ENCODE measurements around the gene BBS9. TPM values are rescaled to one million over a fixed set of nuclear protein-coding genes. Genes with fewer than 3 reads are reported as not detected.

Gene BBS9
- polyA plus RNA-seq, 1 donor from 2014 or later: 9.8 TPM

- Histone ChIP-seq H3K4me3 (ENCODE audit: low read length) (peak within 1 kb of the TSS; percentile 82), H3K79me2 (replicated peaks; ENCODE audit: insufficient read depth, low read length) (peaks cover 44% of the 10 kb centered on the region), H2AFZ (ENCODE audit: low read depth, low read length) (peak within 1 kb of the TSS; percentile 58), H3K36me3 (ENCODE audit: insufficient read depth, low read length) (no peaks in the 10 kb centered on the region), H3F3A (ENCODE audit: insufficient read depth, low read length, poor library complexity, severe bottlenecking) (no peaks in the 10 kb centered on the region), H3K27ac (ENCODE audit: low read length) (no peak within 1 kb of the TSS), H4K20me1 (ENCODE audit: insufficient read depth) (no peaks in the 10 kb centered on the region), H3K9me3 (ENCODE audit: low read length) (no peaks in the 10 kb centered on the region), H3K4me2 (ENCODE audit: low read length) (peak within 1 kb of the TSS; percentile 69), H3K9ac (ENCODE audit: low read length) (peak within 1 kb of the TSS; percentile 71), H3K27me3 (ENCODE audit: insufficient read depth, low read depth, low read length) (no peaks in the 10 kb centered on the region), H3K9me2 (ENCODE audit: insufficient read depth, low read length) (no peaks in the 10 kb centered on the region)
- peak; percentile 64 for TF ChIP-seq SMC3 (conservative IDR thresholded peaks at IDR 0.05; ENCODE audit: poor library complexity)
- peak; percentile 20 for TF ChIP-seq EP300 (conservative IDR thresholded peaks at IDR 0.05; ENCODE audit: poor library complexity, severe bottlenecking)
- TF ChIP-seq RAD21 (conservative IDR thresholded peaks at IDR 0.05): peak; percentile 49
- TF ChIP-seq MXI1 (conservative IDR thresholded peaks at IDR 0.05; ENCODE audit: poor library complexity, severe bottlenecking): peak; percentile 70
- peak; percentile 83 for TF ChIP-seq CTCF (IDR thresholded peaks at IDR 0.05; ENCODE audit: poor library complexity, severe bottlenecking)
- TF ChIP-seq, protein P1, sequence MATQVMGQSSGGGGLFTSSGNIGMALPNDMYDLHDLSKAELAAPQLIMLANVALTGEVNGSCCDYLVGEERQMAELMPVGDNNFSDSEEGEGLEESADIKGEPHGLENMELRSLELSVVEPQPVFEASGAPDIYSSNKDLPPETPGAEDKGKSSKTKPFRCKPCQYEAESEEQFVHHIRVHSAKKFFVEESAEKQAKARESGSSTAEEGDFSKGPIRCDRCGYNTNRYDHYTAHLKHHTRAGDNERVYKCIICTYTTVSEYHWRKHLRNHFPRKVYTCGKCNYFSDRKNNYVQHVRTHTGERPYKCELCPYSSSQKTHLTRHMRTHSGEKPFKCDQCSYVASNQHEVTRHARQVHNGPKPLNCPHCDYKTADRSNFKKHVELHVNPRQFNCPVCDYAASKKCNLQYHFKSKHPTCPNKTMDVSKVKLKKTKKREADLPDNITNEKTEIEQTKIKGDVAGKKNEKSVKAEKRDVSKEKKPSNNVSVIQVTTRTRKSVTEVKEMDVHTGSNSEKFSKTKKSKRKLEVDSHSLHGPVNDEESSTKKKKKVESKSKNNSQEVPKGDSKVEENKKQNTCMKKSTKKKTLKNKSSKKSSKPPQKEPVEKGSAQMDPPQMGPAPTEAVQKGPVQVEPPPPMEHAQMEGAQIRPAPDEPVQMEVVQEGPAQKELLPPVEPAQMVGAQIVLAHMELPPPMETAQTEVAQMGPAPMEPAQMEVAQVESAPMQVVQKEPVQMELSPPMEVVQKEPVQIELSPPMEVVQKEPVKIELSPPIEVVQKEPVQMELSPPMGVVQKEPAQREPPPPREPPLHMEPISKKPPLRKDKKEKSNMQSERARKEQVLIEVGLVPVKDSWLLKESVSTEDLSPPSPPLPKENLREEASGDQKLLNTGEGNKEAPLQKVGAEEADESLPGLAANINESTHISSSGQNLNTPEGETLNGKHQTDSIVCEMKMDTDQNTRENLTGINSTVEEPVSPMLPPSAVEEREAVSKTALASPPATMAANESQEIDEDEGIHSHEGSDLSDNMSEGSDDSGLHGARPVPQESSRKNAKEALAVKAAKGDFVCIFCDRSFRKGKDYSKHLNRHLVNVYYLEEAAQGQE (IDR thresholded peaks at IDR 0.05; ENCODE audit: borderline replicate concordance): no peak
These were observed 20.2 kb upstream of the BBS9 start, which contains the start of gene RP9 for GRCh38 chr7:33109005-33109757. TSS of gene RP9 (minus strand) at chr7:33109404. CDS start at chr7:33109372, 32 bp downstream.

GRCh38 chr7:33109758-33110238, 19.6 kb upstream of the BBS9 start:
- Histone ChIP-seq H3K27ac (ENCODE audit: low read length) (no peak overlapping the region), H2AFZ (ENCODE audit: low read depth, low read length) (peak overlapping the region; percentile 58), H3K27me3 (ENCODE audit: insufficient read depth, low read depth, low read length) (no peaks in the 10 kb centered on the region), H4K20me1 (ENCODE audit: insufficient read depth) (no peaks in the 10 kb centered on the region), H3K9me2 (ENCODE audit: insufficient read depth, low read length) (no peaks in the 10 kb centered on the region), H3K4me2 (ENCODE audit: low read length) (no peak overlapping the region), H3K9me3 (ENCODE audit: low read length) (no peaks in the 10 kb centered on the region), H3F3A (ENCODE audit: insufficient read depth, low read length, poor library complexity, severe bottlenecking) (no peaks in the 10 kb centered on the region), H3K79me2 (replicated peaks; ENCODE audit: insufficient read depth, low read length) (peaks cover 38% of the 10 kb centered on the region), H3K9ac (ENCODE audit: low read length) (peak overlapping the region; percentile 58), H3K36me3 (ENCODE audit: insufficient read depth, low read length) (no peaks in the 10 kb centered on the region), H3K4me3 (ENCODE audit: low read length) (peak overlapping the region; percentile 82)
- TF ChIP-seq CTCF (IDR thresholded peaks at IDR 0.05; ENCODE audit: poor library complexity, severe bottlenecking): peak; percentile 13
- TF ChIP-seq TAF1 (IDR thresholded peaks at IDR 0.05; ENCODE audit: low read depth): no peak
- no peak for TF ChIP-seq EP300 (conservative IDR thresholded peaks at IDR 0.05; ENCODE audit: poor library complexity, severe bottlenecking)

Measured in neural cell (in vitro differentiated cells).